C1 segment of cervical spinal cord (tissue), 14 donors: ENCODE results near the gene MUC6.
"Not testable (repeated sequence)": the region's sequence is repeated elsewhere in the genome, so short reads cannot be mapped to it uniquely, and the experiment has no call there.

Experiments used
- DNase-seq, 14 donors: peaks; one replicate each; lab custom pipeline; 2025; lab: John Stamatoyannopoulos, UW

The MUC6 gene

DNA sequence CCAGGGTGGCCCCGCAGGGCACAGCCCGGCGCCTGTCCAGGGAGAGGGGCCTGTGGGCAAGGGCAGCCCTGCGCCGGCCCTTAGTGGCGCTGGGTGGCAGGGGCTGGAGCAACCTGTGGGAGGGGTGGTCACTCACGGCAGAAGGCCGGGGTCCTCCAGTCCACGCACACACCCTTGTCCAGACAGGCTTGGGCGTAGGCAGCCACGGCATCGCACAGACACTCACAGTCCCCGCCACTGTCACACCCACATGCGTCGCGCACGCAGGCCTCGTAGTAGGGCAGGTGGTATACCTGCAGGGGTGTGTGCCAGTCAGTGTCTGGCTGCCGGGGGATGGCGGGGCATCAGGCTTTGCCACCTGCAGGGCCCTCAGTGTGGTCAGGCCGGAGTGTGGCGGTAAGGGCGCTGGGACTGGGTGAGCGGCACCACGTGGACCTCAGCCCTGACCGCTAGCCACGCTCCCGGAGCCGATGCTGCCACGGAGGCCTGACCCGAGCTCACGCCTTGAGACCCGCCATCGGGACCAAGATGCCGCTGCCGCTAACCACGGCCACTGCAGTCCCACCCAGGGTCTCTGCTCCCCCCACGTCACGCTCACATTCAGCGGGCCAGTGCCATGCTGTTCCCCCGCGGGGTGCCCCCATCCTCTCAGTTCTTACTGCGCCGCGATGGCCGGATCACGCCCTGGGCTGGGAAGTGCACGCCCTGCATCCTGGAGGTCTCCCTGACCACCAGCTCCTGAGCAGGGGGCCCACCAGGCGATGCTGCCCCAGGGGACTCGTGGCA is 12.5 kb downstream of the MUC6 start:
- DNase-seq = no peak

DNA sequence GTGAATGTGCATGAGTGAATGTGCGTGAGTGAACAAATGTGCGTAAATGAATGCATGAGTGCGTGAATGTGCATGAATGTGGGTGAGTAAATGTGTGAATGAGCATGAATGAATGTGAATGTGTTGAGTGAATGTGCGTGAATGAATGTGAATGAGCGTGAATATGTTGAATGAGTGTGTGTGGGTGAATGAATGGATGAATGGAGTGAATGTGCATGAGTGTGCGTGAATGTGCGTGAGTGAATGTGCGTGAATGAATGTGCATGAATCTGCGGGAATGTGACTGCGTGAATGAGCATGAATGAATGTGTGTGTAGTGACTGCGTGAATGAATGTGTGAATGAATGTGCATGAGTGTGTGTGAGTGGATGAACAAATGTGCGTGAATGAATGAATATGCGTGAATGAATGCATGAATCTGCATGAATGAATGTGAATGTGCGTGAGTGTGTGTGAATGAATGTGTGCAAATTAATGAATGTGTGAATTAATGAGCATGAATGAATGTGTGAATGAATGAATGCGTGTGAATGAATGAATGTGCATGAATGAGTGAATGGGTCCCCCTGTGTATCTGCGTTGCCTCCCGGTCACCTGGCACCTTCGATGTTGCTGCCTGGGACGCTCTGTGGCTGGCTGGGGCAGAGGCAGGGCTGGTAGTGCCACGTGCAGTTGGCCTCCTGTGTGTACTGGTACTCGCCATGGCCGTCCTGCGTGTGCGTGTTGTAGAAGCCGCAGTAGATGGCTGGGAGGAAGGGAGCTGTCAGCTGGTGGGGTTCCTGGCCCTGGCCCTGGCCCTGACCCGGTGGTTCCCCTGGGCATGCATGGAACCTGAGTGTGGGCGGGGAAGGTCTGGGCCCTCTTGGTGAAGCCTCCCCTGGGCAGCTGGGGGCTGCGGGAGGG is 13.4 kb downstream of the MUC6 start:
- no peak for DNase-seq

DNA sequence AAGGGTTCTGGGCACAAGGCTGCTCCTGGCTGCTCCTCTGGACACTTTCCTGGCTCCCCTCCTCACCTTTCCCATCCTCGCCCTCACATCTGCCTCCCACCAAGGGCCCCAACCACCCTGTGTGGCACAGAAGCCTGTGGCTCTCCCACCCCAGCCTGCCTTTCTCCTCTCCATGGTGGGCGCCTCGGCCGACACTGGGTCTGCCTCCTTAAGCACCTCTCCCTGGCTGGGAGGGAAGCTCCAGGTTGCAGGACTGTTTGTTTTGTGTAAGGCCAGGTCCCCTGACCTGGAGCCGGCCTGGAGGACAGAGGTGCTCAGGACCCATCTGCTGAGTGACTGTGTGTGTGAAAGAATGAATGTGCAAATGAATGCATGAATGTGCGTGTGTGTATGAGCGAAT is 14.1 kb downstream of the MUC6 start:
- no peak for DNase-seq

DNA sequence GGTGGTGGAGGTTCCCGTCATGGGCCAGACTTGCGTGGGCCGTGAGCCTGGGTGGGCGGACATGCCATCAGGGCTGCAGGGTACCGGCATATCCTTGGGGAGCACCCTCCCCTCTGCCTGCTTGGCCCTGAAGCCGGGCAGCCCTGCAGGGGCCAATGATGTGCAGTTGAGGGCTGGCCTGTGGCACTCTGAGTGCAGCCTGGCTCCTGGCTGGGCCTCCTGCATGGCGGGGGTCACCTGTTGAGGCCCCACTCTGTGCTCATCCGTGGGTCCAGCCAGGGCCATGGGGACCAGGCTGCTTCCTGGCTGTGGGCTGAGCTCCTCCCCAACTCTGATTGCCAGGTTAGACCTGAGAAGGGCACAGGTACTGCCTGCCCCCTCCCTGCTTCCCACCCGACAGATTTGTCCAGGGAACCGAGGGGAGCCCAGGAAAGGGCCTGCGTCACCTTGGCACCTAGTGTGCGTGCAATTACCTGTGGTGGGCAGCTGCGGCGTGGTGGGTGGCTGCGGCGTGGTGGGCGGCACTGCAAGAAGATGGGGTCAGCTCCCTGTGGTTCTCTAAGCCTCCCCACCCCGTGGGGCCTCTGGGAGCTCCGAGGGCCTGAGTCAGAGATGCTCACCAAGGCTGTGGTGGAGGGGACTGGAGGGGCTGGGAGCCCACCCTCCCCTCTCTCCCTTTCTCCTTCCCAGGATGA is 16.2 kb downstream of the MUC6 start:
- no peak for DNase-seq

DNA sequence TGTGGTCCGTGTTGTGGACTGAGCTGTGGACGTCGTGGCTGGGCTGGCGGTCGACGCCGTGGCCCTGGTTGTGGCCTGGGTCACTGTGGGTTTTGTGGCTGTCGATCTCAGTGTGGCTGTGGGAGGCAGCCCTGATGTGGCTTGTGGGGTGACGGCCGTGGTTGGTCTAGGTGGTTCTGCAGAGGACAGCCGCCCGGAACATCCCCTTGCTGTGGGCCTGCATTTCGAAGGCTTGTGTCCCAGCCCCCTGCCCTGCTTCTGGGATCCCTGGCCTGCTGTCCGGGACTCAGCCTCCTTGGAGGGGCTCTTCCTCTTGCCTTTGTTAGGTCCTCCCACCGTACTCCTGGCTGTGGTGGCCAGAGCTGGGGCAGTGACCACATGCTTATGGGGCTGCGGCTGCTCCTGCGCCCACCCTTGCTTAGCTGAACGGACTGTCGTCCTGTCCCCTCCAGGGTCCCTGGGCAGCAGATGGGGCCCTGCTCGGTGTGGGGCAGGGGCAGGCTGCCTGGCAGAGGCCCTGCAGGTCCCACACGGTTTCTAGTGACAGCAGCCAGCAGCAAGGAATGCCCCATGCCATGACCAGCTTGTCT is 17.1 kb downstream of the MUC6 start:
- no peak for DNase-seq

DNA sequence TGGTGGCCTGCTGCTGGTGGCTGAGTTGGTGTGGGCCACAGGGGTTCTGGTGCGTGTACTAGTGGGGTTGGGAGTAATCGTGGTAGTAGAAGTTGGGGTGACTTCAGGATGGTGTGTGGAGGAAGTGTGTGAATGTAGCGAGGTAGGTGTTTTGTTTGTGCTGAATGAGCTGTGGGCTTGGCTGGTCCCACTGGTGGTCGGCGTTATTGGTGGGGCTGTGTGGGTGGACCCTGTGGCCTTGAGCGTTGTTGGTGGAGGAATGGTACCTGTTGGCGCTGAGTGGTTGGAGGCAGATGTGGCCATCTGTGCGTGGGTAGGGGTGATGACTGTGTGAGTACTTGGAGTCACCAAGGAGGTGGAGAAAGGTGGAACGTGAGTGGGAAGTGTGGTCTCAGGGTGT is 18.4 kb downstream of the MUC6 start:
- no peak for DNase-seq

DNA sequence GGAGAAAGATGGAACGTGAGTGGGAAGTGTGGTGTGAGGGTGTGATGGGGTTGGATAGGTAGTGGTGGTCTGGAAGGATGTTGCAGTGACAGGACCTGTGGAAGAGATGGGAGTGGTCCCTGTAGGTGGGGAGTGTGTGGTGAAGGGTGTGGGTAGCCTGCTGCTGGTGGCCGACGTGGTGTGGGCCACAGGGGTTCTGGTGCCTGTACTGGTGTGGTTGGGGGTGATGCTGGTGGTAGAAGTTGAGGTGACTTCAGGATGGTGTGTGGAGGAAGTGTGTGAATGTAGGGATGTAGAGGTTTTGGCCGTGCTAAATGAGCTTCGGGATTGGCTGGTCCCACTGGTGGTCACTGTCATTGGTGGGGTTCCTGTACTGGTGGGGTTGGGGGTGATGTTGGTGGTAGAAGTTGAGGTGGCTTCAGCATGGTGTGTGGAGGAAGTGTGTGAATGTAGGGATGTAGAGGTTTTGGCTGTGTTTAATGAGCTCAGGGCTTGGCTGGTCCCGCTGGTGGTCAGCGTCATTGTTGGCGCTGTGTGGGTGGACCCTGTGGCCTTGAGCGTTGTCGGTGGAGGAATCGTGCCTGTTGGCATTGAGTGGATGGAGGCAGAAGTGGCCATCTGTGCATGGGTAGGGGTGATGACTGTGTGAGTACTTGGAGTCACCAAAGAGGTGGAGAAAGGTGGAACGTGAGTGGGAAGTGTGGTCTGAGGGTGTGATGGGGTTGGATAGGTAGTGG is 19.1 kb downstream of the MUC6 start:
- DNase-seq = no peak

DNA sequence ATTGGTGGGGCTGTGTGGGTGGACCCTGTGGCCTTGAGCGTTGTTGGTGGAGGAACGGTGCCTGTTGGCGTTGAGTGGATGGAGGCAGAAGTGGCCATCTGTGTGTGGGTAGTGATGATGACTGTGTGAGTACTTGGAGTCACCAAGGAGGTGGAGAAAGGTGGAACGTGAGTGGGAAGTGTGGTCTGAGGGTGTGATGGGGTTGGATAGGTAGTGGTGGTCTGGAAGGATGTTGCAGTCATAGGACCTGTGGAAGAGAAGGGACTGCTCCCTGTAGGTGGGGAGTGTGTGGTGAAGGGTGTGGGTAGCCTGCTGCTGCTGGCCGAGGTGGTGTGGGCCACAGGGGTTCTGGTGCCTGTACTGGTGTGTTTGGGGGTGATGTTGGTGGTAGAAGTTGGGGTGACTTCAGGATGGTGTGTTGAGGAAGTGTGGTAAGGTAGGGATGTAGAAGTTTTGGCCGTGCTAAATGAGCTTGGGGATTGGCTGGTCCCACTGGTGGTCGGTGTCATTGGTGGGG is 19.9 kb downstream of the MUC6 start:
- DNase-seq = not testable (repeated sequence)

DNA sequence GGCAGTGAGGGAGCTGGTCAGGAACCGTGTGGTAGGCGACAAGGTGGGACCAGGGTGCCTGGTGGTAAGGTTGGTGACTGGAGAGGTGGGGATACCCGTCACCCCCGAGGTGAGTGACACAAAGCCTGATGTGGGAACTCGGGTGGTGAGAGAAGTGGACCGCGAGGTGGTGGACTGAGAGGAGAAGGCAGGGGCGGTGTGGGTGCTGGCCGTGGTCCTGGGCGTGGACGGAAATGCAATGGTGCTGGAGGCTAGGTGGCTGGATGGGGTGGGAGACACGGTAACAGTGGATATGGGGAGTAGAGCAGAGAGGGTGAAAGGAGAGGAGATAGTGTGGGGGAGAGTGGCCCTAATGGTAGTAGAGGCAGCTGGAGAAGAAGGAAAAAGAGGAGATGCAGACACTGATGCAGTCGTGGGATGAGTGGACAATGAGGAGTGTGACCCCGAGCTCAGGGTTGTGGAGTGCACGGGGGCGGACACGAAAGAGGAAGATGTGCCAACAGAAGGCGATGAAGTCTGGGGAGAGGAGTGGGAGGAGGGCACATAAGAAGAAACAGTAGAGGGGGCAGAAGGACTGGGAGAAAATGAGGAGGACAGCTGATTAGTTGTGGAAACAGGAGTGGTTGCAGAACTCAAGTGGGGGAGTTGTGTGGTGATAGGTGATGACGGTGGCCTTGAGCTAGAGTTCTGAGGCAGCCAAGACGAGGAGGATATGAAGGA is 20.5 kb downstream of the MUC6 start:
- DNase-seq = no peak

DNA sequence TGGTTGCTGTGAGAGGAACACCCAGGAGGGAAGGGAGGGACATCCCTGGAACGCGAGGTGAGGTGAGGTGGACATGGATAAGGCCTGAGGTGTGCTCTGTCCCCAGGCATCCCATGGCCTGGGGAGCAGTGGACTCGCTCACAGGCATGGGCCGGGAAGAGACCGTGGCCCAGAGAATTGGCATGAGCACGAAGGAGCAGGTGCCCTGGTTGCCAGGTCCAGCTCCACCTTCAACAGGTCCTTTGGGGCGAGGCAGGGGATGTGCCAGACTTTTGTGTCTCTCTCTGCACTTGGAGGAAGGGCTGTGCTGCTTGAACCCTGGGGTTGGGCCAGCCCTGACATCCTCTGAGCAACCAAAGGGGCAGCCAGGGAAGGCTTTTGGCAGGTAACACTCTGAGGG is 21.5 kb downstream of the MUC6 start:
- no peak for DNase-seq

DNA sequence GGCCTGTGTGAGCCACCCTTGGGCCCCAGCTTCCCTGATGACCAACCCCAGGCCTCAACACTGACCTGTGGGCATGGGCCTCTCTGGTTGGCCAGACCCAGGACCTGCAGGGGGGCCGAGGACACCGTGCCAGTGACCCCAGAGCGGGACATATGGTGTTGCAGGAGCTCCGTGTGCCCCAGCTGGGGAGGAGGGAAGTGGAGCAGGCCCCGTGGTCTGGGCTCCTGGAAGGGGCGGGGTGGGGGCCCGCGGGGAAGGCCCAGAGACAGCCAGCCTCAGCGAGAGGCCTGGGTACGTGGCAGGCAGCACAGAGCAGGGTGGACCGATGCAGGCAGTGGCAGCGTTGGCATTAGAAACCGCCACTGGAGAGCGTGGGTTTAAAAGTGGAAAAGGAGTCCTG is 22.2 kb downstream of the MUC6 start:
- DNase-seq = peak in 1 of 14 donors; percentile 43

DNA sequence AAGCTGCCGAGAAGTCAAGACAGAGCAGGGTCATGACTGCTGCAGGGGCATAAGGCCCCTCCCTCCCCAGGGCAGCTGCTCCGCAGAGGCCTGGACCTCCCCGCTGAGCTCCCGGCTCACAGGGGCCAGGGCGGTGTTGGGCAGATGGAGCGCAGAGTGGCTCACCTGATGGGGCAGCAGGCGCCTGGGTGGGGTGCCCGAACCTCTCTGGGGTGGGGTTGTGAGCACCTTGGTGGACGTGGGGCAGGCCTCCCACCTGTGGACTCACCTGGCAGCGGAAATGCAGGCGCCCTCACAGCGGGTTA is 22.9 kb downstream of the MUC6 start:
- no peak for DNase-seq

DNA sequence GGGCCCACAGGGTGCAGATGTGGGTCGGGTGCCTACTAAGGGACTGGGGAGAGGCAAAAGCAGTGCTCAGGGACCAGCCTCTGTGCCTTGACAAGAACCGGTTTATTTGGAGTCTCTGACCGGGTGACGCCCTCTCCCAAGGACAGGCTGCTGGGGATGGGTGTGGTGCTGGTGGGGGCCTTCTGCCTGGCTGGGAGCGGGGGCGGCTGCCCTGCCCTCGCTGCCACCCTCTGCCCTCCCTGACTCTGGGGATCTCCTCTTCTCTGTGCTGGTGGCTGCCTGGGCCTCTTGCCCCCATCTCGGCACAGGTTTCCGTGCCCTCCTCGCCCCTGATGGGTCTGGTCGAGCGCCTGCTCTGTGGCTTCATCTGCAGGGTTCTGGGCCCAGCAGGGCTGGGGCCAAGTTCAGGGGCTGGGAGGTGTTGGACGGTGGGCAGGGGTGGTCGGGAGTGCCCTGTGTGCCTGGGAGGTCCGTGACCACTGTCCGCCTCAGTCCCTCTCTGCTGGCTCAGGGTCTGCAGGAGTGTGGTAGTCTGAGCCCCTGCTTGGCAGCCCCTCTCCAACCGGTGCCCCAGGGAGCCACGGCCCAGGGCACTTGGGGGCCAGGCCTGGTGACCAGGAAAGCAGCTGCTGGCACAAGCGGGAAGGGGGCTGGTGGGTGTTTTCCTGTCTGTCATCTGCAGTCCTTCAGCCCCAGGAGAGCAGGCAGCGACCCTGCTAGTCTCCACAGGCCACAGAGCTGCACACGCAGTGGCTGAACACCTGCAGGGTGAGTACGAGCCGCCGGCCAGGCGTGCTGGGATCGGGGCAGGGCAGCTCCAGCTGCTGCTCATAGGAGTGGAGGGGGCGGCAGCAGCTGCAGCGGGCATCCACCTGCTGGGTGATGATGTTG is 23.5 kb downstream of the MUC6 start:
- DNase-seq = no peak

DNA sequence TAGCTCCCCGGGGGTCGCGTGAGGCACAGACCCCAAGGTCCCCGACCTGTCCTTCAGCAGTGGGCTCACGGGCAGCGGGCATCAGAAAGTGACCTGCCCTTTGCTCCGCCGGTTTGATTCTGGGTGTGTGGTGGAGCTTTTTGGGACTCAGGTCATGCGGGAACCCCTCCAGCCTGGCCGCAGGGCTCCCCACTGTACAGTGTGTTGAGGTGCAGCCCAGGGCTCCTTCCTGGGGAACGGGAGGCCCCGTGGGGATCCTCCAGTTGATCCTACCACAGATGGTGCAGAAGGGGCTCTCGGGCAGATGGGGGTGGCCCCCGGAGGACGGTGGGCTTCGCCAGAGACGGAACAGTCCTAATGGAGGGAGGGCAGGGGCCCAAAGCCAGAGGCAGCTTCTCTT is 24.2 kb downstream of the MUC6 start:
- no peak for DNase-seq

DNA sequence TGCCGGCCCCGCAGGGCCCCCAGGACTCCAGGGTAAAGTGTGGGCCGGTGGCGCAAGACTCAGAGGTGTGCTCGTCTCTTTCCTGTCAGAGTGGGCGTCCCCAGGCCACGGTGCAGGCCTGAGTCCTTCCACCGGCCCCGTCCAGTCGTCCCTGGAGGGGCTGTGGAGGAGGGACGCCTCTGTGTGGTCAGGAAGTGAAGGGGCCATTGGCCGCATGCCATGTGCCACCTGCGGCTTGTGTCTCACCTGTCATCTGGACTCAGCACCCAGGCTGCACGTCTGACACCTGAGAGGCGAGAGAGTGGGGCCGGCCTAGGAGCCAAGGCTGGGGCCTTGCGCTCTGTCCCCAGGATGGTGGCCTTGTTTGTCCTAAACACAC is 25.2 kb downstream of the MUC6 start:
- DNase-seq = no peak

DNA sequence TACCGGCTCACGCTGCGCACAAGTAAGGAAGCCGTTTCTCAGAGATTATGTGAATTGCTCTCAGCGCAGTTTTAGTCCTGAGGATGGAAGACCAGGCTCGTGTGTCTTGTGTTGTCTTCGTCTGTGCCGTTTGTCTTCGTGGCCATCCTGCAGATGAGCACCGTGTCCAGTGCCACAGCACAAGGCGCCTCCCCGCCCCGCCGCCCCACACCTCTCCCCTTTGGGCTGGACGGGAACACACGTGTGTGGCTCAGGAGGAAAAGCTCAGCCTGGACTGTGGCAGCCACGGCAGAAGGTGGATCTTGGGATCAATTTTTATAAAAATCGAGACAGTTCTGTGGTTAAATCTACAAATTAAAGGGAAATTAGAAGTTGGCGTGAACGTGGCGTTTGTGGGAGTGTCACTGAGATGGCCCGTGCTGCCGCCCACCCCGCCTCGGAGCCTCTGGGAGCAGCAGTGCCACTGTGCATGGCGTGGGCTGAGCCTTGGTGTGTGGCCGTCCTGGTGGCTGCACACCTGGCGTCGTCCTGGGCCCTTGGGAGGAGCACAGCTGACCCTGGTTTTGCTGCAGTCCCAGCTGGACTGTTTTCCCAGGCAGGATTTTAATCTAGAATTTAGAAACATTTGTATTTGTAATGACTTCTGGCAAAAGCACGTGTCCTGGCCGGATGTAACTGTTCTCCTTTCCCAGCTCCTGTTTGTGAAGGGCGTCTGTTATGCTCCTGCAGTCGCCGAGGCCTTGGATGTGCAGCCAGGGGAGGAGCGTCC is 25.8 kb downstream of the MUC6 start:
- DNase-seq = no peak

DNA sequence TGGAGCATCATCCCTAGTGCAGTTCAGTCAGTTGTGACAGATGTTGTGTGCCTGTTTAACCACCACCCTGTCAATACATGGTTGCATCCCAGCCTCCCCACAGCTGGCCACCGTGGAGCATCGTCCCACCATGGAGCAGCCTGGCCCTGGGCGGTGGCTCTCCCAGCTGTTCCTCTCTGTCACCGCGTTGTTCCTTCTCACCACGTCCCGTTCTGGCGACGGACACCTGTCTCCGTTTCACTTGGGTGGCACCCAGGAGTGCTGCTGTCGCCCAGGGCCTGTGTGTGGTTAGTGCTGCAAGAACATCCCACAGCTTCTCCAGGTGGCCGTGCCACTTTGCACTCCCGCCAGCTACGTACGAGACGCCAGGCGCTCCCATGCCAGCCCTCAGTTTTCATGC is 26.5 kb downstream of the MUC6 start:
- DNase-seq = no peak

DNA sequence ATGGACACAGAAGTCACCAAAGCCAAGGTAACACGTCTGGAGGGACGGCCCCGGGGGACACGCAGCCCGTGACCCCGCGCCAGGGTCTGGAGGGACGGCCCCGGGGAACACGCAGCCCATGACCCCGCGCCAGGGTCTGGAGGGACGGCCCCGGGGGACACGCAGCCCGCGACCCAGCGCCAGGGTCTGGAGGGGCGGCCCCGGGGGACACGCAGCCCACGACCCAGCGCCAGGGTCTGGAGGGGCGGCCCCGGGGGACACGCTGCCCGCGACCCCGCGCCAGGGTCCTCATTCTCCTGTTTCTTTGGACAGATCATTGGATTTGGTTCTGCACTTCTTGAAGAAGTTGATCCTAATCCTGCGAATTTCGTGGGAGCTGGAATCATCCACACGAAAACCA is 27.1 kb downstream of the MUC6 start:
- DNase-seq = no peak

DNA sequence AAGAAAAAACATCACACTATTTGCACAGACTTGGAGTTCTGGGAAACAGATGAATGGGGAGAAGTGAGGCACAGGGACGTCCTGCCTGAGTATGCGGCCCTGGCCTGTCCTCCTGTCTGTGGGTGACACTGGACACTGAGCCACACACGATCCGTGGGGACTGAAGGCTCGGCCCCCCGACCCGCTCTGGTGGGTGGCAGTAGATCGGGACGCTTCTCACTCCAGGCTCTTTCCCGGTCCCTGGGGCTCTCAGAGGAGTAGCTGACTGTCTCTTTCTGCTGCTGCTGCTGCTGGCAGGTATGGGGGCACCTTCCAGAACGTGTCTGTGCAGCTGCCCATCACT is 27.7 kb downstream of the MUC6 start:
- DNase-seq = no peak
